ENCODE data around the gene OBP2A. TPM values are rescaled to one million over a fixed set of nuclear protein-coding genes. Genes with fewer than 3 reads are reported as not detected.

OBP2A gene
- total RNA-seq, 1 donor from 2014 or later, result not detected

DNA sequence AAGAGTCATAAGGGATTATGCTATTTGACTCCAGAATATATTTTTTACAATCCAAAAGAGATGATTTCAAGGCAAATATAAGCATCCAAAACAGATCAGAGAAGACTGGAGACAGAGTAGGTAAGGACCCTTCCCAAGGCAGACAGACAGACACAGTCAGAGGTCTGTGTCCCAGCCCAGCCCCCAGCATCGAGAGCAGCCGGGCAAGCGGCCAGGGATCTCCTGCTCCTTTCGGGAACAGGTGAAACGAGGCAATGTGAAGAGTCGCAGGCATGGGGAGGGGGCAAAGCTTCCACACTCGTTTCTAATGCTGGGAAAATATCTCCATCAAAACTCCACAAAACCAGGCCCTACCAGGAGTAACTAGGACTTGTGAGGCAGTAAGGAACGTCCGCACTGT is 21.4 kb downstream of the OBP2A start:
- H3K4me1 Mint-ChIP-seq (ENCODE audit: unreplicated experiment), result no peaks in the 10 kb centered on the region
- TF ChIP-seq CTCF (IDR thresholded peaks at IDR 0.05; ENCODE audit: unreplicated experiment), result no peak
- DNase-seq (ENCODE audit: low spot score), result no peak
- no peaks in the 10 kb centered on the region for H3K36me3 Mint-ChIP-seq (ENCODE audit: low read depth, unreplicated experiment)
- H3K9me3 Mint-ChIP-seq (ENCODE audit: unreplicated experiment), result no peaks in the 10 kb centered on the region
- H3K27me3 Mint-ChIP-seq (ENCODE audit: unreplicated experiment), result no peaks in the 10 kb centered on the region
- no peak overlapping the region for H3K4me3 Mint-ChIP-seq (ENCODE audit: unreplicated experiment)
- no peak overlapping the region for H3K27ac Mint-ChIP-seq (ENCODE audit: unreplicated experiment)

GRCh38 chr9:135568026-135568425 is 22.1 kb downstream of the OBP2A start:
- Mint-ChIP-seq H3K9me3 (ENCODE audit: unreplicated experiment) (no peaks in the 10 kb centered on the region), H3K27me3 (ENCODE audit: unreplicated experiment) (no peaks in the 10 kb centered on the region), H3K27ac (ENCODE audit: unreplicated experiment) (no peak overlapping the region), H3K4me3 (ENCODE audit: unreplicated experiment) (no peak overlapping the region), H3K36me3 (ENCODE audit: low read depth, unreplicated experiment) (no peaks in the 10 kb centered on the region), H3K4me1 (ENCODE audit: unreplicated experiment) (no peaks in the 10 kb centered on the region)
- no peak for TF ChIP-seq CTCF (IDR thresholded peaks at IDR 0.05; ENCODE audit: unreplicated experiment)
- DNase-seq (ENCODE audit: low spot score), result no peak

DNA sequence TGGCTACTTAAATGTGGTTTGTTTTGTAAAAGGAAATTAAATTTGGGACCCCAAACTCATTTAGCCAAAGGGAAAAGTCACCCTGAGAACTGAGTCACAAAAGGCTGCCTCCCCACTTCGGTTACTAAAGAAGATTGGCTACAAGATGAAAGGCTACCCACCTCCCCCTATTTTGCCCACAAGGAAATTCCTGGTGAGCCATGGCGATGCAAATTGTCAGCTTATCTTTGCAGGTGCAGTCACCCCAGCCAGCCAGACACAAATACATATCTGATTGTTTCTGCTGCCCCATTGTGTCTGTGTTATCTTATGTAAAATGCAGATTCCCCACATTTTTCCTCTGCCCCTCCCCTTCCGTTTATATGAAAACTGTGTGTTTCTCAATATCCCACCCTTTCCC is 24.5 kb downstream of the OBP2A start:
- Mint-ChIP-seq H3K27me3 (ENCODE audit: unreplicated experiment) (no peaks in the 10 kb centered on the region), H3K27ac (ENCODE audit: unreplicated experiment) (no peak overlapping the region)
- no peak for TF ChIP-seq CTCF (IDR thresholded peaks at IDR 0.05; ENCODE audit: unreplicated experiment)

DNA sequence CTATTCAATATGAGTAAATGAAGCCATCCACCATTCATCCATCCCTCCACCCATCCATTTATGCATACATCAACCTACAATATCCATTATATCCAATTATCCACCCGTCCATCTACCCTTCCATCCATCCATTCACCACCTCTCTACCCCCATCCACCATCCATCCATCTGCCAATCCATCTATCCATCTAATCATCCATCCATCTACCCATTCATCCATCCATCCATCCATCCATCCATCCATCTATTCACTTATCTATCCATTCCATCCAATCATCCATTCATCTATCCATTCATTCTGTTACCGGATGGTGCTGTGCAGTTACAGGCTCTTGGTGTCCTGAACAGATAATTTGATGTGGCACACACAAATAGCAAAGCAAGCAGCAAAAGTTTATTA is 26.3 kb downstream of the OBP2A start:
- Mint-ChIP-seq H3K27me3 (ENCODE audit: unreplicated experiment) (peaks cover 2% of the 10 kb centered on the region), H3K4me3 (ENCODE audit: unreplicated experiment) (no peak overlapping the region), H3K36me3 (ENCODE audit: low read depth, unreplicated experiment) (no peaks in the 10 kb centered on the region), H3K9me3 (ENCODE audit: unreplicated experiment) (no peaks in the 10 kb centered on the region), H3K27ac (ENCODE audit: unreplicated experiment) (no peak overlapping the region), H3K4me1 (ENCODE audit: unreplicated experiment) (no peaks in the 10 kb centered on the region)
- no peak for DNase-seq (ENCODE audit: low spot score)
- no peak for TF ChIP-seq CTCF (IDR thresholded peaks at IDR 0.05; ENCODE audit: unreplicated experiment)

More for the DNA sequence above, 24.5 kb downstream of the OBP2A start:
- Mint-ChIP-seq H3K4me3 (ENCODE audit: unreplicated experiment) (no peak overlapping the region), H3K36me3 (ENCODE audit: low read depth, unreplicated experiment) (no peaks in the 10 kb centered on the region), H3K9me3 (ENCODE audit: unreplicated experiment) (no peaks in the 10 kb centered on the region), H3K4me1 (ENCODE audit: unreplicated experiment) (no peaks in the 10 kb centered on the region)
- DNase-seq (ENCODE audit: low spot score), result no peak

DNA sequence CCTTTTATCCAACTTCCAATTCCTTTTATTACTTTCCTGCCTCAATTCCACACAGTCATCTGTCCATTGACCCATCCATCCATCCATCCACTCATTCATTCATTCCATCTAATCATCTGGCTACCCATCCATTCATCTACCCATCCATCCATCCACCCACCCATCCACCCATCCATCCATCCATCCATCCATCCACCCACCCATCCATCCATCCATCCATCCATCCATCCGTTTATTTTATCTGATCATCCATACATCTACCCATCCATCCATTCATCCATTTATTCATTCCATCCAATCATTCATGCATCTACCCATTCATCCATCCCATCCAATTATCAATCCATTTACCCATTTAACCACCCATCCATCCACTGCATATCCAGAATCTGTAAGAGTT is 27.2 kb downstream of the OBP2A start:
- no peak for TF ChIP-seq CTCF (IDR thresholded peaks at IDR 0.05; ENCODE audit: unreplicated experiment)
- Mint-ChIP-seq H3K4me3 (ENCODE audit: unreplicated experiment) (no peak overlapping the region), H3K36me3 (ENCODE audit: low read depth, unreplicated experiment) (no peaks in the 10 kb centered on the region), H3K27me3 (ENCODE audit: unreplicated experiment) (peaks cover 2% of the 10 kb centered on the region), H3K4me1 (ENCODE audit: unreplicated experiment) (no peaks in the 10 kb centered on the region), H3K27ac (ENCODE audit: unreplicated experiment) (no peak overlapping the region), H3K9me3 (ENCODE audit: unreplicated experiment) (no peaks in the 10 kb centered on the region)
- DNase-seq (ENCODE audit: low spot score), result no peak
